Inferior parietal cortex (tissue), 1 donor: ENCODE data around the gene TBC1D24.

Experiments
- DNase-seq: peaks from one replicate; pipeline ENCODE4 v3.0.0-alpha.2; 2016; ENCODE audit errors: extremely low spot score

The TBC1D24 gene

DNA sequence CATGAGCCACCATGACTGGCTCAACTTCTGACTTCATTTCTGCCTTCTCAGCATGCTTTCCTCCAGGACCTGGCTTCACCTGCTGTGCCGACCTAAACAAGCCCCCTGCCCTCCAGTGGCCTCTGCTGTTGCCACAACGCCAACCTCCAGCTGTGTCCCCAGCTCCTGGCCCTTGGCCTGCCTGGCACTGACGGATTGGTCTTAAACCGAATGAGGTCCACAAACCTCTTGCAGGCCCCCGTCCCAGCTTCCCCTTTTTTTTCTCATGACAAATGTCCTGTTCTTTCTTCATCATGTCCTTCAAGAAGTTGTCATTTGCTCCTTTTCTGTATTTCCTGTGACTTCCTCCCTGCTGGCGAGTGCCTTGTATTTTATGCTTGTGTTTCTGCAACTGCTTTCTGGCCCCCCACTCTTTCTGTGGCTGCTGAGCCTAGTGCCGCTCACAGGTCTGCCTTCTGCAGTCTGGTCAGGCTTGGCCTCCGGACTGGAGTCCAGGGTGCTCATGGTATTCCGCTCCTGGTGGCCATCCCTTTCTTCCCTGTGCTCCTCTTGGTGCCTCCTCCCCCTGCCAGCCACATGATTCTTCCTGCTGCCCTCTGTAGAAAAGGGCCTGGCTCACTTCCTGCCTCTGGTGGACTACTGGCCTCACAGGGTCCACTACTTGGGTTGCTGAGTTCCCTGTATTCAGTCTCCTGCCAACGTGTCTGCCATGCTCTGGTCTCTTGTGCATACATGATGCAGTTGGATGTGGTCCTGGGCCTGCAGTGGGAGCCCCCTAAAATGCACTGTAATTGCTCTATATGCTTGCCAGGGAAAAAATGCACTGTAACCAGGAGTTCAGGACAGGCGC lies 41.7 kb downstream of the TBC1D24 start:
- no peak for DNase-seq

DNA sequence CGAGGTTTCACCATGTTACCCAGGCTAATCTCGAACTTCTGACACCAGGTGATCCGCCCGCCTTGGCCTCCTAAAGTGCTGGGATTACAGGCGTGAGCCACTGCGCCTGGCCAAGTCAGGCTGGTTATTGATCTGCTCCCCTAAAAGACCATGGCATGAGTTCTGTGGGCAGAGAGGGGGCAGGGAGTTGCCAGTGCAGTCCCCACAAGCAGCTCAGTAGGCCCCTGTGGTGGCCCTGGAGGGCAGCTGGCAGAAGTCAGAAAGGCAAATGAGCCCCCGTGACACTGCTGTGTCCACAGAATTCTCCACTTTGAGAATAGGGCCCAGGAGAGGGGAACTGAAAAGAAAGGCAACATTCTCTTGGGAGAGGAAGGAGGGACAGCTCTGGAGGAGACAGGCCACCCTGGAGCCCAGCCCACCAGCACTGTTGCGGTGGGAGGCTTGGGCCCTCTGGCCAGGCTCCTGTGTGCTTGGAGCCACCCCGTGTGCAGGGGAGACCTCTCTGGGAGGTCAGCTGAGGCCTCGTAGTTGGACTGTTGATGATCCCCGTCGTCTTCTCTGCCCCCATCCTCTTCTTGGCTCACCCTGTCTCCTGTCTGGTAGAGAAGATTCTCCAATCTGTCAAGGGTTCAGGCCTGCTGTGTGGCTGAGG lies 43.2 kb downstream of the TBC1D24 start:
- DNase-seq: no peak

DNA sequence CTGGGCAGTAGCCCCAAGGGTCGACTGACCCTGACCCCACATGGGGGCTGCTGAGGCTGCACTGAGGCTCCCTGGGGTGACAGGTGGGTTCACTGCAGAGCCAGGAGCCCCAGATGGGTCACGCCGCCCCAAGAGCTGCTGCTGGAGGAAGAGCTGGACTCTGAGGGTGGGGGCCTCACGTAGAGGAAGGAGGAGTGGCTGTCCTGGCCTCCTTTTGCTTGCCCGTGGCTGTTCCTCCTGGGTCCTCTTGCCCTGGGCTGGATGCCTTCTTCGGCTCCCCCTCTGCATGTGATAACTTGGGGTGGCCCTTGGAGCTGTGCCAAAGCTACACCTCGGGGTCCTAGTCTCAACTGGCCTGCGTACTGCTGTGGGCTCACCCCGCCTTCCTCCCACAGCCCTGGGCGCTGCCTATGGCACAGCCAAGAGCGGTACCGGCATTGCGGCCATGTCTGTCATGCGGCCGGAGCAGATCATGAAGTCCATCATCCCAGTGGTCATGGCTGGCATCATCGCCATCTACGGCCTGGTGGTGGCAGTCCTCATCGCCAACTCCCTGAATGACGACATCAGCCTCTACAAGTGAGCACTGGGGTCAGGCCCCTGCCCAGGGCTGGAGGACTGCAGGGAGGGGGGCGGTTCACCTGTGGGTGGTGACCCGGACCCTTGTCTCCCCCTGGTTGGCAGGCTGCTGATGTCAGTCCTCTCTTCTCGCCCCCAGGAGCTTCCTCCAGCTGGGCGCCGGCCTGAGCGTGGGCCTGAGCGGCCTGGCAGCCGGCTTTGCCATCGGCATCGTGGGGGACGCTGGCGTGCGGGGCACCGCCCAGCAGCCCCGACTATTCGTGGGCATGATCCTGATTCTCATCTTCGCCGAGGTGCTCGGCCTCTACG lies 44.1 kb downstream of the TBC1D24 start:
- DNase-seq: no peak

DNA sequence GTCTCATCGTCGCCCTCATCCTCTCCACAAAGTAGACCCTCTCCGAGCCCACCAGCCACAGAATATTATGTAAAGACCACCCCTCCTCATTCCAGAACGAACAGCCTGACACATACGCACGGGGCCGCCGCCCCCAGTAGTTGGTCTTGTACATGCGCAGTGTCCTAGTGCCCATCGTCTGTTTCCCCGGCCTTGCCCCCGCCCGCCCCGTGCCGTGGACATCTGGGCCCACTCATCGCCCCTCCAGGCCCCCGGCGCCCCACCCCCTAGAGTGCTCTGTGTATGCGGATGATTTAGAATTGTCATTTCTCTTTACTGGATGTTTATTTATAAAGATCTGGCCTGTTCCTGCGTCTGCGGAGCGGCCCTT lies 44.8 kb downstream of the TBC1D24 start:
- DNase-seq: no peak

DNA sequence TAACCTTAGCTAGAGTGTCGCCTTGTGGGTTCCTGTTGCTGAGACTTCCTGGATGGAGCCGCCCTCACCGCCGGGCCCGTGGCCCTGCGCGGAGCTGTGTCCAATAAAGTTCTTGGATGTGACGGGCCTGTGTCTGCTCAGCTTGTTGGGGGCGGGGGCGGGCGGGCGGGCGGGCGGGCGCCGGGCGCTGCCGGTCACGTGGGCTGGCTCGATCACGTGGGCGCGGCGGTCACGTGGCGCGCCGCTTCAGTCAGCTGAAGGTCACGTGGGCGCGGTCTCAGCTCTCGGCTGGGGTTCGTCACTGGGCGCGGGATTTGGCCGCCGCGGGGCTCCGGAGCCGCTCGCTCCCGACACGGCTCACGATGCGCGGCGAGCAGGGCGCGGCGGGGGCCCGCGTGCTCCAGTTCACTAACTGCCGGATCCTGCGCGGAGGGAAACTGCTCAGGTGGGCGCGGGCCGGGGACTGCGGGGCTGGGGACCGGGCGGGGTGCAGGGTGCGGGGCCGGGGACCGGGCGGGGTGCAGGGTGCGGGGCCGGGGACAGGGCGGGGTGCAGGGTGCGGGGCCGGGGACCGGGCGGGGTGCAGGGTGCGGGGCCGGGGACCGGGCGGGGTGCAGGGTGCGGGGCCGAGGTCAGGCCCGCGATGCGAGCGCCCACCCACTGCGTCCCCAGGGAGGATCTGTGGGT lies 45.3 kb downstream of the TBC1D24 start, which contains the start of gene AMDHD2:
AMDHD2 (plus strand) TSS at position 275 of the 687 bp plus-strand sequence; CDS start at position 363, 88 bp downstream.
- peak; percentile 82 for DNase-seq

DNA sequence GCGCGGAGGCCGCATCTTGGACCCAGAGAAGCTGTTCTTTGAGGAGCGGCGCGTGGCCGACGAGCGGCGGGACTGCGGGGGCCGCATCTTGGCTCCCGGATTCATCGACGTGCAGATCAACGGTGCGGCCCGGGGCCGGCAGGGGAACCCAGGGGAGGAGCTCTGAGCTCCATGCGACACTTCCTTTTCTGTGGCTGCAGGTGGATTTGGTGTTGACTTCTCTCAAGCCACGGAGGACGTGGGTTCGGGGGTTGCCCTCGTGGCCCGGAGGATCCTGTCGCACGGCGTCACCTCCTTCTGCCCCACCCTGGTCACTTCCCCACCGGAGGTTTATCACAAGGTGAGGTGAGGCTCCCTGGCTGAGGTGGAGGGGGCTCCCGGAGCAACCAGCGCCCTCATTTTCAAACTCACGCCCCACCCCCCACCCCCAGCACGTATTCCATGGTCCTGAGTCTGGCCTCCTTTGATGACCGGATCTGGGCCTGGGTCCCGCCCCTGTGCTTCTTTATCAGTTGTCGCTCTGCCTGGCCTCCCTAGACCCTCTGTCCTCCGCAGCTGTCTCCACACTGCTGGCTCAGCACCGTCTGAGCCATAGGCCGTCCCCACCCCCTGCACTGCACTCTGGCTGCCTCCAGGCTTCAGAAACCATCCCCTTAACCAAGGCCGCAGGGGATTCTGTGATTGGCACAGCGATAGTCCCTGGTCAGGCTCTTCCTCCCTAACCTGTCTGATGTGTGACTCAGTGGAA lies 46.0 kb downstream of the TBC1D24 start:
- DNase-seq: no peak

DNA sequence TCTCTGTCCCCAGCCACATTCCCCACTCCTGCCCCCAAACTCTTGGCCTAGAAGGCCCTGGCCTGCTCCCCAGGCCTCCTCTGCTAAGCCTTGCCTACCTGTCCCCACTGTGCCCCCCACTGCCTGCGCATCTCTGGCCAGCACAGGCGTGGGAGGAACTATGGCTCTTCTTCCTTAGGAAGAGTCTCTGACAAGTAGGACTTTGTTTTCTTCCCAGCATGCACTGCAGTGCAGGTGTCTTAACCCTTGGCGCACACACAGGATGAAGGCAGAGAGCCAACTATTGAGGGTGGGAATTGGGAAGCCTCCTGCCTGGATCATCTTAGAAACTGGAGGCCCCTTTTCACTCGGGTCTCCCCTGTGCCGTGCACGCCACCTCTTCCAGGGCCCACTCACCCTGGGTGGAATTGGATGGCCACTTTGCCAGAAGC lies 48.9 kb downstream of the TBC1D24 start:
- no peak for DNase-seq

DNA sequence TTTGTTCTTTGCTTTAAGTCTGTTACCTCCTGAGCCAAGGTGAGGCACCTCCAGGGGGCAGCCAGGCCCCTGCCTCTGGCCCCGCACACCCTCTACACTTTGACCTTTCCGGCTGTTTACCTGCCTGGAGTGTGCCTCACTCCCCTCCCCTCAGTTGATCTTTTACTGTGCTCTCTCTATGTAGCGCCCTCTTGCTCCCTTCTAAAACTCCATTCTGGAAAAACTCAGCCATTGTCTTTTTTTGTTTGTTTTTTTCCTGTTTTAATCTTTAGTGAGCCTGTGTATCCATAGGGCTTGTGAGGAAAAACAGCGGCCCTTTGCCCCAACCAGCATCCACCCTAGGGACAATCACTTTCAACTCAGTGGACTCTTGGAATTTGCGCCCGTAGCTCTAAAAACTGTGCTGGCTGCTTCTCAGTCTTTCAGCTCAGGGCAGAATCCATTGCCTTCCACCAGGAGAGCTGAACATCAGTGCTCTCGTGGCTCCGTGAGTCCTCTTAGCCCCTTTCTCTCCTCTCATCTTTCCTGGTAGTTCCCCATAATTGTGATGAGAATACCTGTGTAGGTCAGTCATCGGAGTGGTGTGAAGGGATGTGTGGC lies 49.5 kb downstream of the TBC1D24 start:
- DNase-seq: no peak

DNA sequence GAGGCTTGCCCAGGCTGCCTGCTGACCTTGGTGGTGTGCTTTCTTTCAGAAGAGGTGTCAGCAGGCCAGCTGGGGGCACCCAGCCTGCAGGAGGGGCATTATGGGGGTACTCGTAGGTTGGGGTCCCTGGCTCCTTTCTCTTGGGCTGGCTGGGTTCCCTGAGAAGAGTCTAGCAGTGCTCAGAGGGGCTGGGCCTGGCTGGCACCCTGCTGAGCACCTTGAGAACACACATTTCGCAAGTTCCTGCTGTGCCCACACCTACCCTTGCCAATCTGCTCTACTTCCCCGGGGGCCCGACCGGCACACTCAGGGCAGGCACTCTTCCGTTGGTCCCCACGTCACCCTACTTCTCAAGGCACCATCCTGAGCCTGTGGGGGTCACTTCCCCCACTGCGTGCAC lies 51.2 kb downstream of the TBC1D24 start:
- DNase-seq: no peak

DNA sequence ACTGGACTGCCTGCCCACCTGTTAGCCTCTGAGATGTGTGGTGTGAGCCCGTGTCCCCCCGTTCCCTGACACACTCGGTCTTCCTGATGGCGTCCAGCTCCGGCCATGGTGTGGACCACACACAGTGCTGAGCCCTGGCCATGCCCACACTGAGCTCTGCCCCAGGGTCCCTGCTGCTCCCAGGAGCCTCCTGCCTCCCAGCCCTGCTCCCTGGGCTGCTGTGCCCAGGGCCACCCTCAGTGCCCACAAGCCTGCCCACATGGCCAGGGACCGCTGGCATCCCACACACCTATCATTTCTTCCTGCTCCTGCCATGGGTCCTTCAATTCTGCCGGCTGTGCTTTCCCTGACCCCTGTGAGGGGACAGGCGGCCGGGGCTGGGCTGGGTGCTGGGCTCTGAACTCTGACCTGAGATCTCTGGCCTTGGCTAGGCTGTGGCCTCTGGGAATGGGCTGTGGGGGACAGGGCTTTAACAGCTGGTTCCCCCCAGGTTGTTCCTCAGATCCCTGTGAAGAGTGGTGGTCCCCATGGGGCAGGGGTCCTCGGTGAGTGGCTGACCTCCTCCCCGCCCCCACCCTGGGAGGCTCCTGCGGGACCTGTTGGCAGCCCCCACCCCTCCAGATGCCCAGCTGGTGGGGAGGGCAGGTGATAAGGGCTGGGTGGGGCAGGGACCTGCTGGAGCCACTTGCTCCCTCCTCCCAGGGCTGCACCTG lies 52.3 kb downstream of the TBC1D24 start:
- no peak for DNase-seq

DNA sequence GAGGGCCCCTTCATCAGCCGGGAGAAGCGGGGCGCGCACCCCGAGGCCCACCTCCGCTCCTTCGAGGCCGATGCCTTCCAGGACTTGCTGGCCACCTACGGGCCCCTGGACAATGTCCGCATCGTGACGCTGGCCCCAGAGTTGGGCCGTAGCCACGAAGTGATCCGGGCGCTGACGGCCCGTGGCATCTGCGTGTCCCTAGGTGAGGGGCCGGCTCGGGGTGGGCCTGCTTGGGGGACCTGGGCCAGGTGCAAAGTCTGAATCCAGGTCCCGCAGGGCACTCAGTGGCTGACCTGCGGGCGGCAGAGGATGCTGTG lies 52.8 kb downstream of the TBC1D24 start:
- DNase-seq: no peak

DNA sequence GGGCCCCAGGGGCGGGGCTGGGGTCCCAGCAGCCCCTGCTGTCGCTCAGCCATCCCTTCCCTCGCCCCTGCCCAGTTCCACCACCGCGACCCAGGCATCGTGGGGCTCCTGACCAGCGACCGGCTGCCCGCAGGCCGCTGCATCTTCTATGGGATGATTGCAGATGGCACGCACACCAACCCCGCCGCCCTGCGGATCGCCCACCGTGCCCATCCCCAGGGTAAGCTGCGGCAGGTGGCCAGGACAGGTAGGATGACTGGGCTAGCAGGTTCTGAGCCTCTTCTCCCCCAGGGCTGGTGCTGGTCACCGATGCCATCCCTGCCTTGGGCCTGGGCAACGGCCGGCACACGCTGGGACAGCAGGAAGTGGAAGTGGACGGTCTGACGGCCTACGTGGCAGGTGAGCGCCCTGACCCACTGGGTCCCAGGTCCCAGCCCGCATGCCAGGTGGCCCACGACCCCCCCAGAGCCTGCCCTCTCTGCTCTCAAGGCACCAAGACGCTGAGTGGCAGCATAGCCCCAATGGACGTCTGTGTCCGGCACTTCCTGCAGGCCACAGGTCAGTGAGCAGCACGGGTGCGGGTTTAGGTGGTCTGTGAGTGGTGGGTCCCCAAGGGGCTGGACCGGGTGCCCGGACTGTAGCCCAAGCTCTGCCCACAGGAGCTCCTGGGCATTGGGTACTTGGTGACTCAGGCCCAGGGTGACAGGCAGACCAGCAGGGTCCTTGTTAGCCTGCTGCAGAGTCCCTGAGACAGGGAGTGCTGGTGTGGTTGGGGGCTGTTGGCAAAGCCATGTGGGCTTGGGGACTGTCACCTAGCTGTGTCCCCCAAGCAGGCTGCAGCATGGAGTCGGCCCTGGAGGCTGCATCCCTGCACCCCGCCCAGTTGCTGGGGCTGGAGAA lies 53.5 kb downstream of the TBC1D24 start:
- DNase-seq: no peak

DNA sequence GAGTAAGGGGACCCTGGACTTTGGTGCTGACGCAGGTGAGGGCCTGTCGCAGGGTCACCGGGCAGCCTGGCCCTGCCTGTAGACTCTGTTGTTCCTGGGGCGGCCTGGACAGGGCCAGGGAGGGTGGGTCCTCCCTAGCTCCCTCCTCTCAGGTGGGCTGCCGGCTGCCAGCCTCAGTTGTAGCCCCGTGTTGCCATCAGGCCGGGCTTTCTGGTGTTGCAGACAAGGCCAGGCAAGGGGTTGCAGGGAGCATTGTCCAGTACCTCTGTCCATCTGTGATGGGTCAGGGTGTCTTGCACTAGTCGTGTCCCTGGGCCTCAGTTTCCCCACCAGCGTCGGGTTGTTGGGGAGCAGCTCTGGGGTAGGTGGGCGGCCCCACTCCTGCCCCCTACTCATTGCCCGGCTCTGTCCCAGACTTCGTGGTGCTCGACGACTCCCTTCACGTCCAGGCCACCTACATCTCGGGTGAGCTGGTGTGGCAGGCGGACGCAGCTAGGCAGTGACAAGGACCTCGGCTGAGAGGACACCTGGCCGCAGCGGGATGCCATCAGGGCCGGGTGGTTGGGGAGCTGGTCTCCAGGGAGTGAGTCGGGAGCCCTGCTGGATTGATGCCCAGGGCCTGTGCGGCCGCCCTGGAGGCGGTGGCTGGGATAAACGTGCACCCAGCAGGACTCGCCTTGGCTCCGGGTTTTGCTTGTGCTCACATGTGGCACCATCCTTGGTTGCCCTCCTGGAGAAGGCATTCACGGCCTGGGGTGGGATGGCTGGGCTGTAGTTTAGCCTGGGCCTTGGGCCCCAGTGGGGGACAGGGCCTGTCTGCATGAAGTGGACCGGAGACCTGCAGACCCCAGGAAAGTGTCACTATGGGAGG lies 54.4 kb downstream of the TBC1D24 start:
- DNase-seq: no peak

DNA sequence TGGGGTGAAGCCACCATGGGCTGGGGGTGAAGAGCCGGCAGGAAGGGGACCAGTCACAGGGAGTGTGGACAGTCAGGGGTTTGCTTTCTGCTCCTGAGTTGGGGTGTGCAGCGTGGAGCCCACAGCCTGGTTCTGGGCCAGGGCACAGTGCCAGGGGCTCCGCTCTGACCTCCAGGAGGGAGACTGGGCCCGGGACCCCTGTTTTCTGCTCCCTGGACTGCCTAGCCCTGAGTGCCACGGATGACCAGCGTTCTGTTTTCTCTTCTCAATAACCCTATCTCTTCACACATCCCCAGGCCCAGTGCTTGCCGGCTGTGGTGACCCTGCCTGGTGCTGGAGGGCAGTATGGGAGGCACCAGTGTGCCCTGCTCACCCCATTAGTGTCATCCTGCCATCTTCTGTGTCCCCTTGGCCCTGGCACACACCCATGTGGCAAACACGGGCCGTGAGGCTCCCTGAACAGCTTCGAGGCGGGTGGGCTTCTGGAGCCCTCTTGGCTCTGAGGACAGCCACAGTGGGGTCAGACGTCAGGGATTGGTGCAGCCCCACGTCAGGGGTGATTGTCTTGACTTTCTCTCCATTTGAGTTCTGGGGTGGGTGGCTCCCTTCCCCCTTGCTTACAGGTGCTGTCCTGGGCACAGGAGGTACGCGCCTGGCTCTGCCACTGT lies 55.2 kb downstream of the TBC1D24 start:
- no peak for DNase-seq

DNA sequence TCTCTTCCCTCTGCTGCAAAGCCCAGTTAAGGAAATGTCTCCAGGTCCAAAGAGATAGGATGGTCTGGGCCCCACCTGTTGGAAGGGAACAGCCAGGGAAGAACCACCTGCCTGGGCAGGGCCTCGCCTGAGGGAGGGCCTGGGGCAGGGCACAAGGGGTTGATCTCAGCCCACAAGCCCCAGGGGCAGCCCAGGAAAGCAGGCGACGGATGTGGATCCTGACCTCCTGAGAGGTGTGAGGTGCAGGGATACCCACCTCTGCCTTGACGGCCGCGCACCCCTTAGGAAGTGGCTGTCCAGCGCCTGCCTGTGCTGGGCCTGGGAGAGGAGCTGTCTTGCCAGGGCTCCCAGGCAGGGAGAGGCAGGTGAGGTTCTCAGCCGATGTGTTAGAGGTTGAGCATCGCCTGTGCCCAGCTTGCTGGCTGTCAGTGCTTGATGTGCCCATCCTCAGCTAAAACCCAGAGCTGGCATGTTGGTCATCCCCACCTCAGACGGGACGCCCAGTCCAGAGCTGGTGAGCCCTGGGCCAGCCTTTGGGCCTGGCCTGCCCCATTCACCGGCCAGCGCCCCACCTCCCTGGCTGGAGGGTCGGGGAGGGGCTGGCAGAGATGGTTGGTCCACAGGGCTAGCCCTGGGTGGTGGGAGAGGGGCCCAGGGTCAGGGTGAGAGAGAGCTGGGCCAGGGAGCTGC lies 55.8 kb downstream of the TBC1D24 start:
- no peak for DNase-seq

DNA sequence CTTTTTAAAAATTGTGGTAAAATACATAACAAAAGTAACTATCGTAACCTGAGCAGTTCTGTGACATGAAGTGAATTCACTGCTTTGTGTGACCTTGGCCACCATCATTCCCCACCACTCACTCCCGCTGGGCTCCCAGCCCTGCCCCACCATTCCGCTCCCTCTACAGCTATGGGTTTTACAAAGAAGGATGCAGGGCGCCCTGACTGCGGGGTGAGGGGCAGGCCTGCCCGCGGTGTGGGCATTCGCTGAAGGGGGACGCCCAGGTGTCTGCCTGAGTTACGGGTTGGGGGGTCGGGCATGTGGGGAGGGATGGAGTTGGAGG lies 56.4 kb downstream of the TBC1D24 start, which contains the start of gene CEMP1:
CEMP1 (minus strand) TSS at position 38 of the 325 bp plus-strand sequence. CDS start 335 bp downstream, outside the sequence.
- no peak for DNase-seq
